ENCODE results near the gene HPCAL1.

- no peak for TF ChIP-seq CTCF (IDR thresholded peaks at IDR 0.05)
- TF ChIP-seq ZFX (IDR thresholded peaks at IDR 0.05; ENCODE audit: borderline replicate concordance), result no peak
These were observed 35.0 kb downstream of the HPCAL1 start for GRCh38 chr2:10337449-10338269.

Data from 22Rv1 (cell line).